Measurements from ENCODE around the gene SCGB3A1. TPM values are rescaled to one million over a fixed set of nuclear protein-coding genes. Genes with fewer than 3 reads are reported as not detected.

Gene SCGB3A1, protein sequence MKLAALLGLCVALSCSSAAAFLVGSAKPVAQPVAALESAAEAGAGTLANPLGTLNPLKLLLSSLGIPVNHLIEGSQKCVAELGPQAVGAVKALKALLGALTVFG
- total RNA-seq: not detected in 2 replicates

DNA sequence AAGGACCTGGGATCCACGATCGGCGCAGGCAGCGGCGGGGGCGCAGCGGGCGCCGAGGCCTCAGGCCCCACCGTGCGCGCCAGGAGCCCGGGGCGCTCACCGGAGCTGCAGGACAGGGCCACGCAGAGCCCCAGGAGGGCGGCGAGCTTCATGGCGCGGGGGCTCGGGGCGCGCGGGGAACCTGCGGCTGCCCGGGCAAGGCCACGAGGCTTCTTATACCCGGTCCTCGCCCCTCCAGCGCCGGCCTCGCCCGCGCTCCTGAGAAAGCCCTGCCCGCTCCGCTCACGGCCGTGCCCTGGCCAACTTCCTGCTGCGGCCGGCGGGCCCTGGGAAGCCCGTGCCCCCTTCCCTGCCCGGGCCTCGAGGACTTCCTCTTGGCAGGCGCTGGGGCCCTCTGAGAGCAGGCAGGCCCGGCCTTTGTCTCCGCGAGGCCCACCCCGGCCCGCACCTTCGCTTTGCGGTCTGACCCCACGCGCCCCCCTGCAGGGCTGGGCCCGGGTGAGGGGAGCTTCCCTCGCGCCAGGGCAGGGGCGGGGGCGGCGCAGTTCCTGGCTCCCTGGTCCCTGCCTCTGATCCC lies at the start of gene SCGB3A1:
Gene SCGB3A1, minus strand, starts transcription at position 189 of the 577 bp plus-strand sequence. Its CDS starts 37 bp downstream, at position 152.

Other genes with a start within 250 kb of the SCGB3A1 start
- 23.9 and 25.3 TPM in 2 replicates for gene GFPT2, start 238.2 kb downstream of the SCGB3A1 start, total RNA-seq
- 6.8 and 7.0 TPM in 2 replicates for gene CNOT6, start 97.1 kb downstream of the SCGB3A1 start, total RNA-seq
- 0.16 TPM in 1 of 2 replicates, not detected in the other for gene FLT4, start 58.1 kb upstream of the SCGB3A1 start, total RNA-seq
- not detected in 2 replicates for gene OR2Y1, start 148.6 kb upstream of the SCGB3A1 start, total RNA-seq
- 157 and 163 TPM in 2 replicates for gene MGAT1, start 211.3 kb upstream of the SCGB3A1 start, total RNA-seq